Adipocyte (in vitro differentiated cells): Measurements from ENCODE around the gene MGMT.

Experiments used
- DNase-seq: peaks from one replicate; pipeline ENCODE4 v3.0.0-alpha.2; 2015; ENCODE audit warnings: low read depth
- H3K27me3 ChIP-seq: replicated peaks from 2 replicates; pipeline ENCODE4 v1.7.0; 2013; ENCODE audit warnings: mild to moderate bottlenecking, low read length, moderate library complexity; ENCODE audit not compliant: control insufficient read depth, insufficient read depth
- H3K36me3 ChIP-seq: 2 replicates; pipeline ENCODE4 v1.7.0; 2013; ENCODE audit warnings: low read length, mild to moderate bottlenecking, moderate library complexity; ENCODE audit not compliant: control insufficient read depth, insufficient read depth, severe bottlenecking
- H3K4me1 ChIP-seq: 2 replicates; pipeline ENCODE4 v1.7.0; 2013; ENCODE audit warnings: mild to moderate bottlenecking, low read length, moderate library complexity; ENCODE audit not compliant: control insufficient read depth, insufficient read depth
- H3K4me3 ChIP-seq: 2 replicates; pipeline ENCODE4 v1.7.0; 2013; ENCODE audit warnings: mild to moderate bottlenecking, low read length, moderate library complexity
- H3K9ac ChIP-seq: 2 replicates; pipeline ENCODE4 v1.7.0; 2013; ENCODE audit warnings: mild to moderate bottlenecking, low read length, moderate library complexity
- H3K9me3 ChIP-seq: 2 replicates; pipeline ENCODE4 v1.7.0; 2013; ENCODE audit warnings: mild to moderate bottlenecking, low read length, moderate library complexity; ENCODE audit not compliant: control insufficient read depth

The MGMT gene

GRCh38 chr10:129440722-129441316 lies 26.2 kb upstream of the MGMT start:
- Histone ChIP-seq H3K9me3 (peaks cover 5% of the 10 kb centered on the region), H3K4me3 (no peak overlapping the region), H3K4me1 (no peaks in the 10 kb centered on the region), H3K9ac (no peak overlapping the region), H3K27me3 (peaks cover 4% of the 10 kb centered on the region), H3K36me3 (no peaks in the 10 kb centered on the region)
- DNase-seq: no peak

DNA sequence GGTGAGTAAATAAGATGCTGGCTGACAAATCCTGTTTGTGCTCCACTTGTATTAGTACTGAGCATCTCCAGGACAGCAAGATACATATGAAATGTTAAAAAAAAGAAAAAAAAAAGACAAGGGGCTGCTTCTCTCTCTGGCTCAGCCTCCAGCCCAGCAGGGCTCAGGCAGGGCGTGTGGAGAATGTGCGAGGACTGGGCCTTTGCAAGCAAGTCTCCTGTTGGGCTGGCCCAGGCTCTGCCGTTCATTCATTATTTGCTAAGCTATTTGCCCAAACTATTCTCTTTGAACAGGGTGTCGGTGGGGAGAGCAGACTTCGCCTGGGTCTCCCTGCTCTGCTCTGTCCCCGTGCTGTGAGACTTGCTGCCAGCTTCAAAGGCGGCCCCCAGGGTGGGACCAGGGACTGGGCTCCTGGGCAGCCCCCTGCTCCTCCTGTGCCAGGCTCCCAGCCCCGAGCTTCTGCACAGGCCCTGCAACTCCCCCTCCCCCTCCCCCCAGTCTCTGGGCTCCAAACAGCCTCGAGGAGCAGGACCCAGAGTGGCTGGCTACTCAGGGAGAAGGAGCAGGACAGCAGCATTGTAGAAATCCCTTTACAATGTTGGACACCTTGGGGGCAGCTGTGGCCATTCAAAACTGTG lies 25.6 kb upstream of the MGMT start:
- Histone ChIP-seq H3K4me1 (no peaks in the 10 kb centered on the region), H3K4me3 (no peak overlapping the region), H3K9me3 (peaks cover 2% of the 10 kb centered on the region), H3K27me3 (peaks cover 4% of the 10 kb centered on the region), H3K36me3 (no peaks in the 10 kb centered on the region), H3K9ac (no peak overlapping the region)
- DNase-seq: no peak

DNA sequence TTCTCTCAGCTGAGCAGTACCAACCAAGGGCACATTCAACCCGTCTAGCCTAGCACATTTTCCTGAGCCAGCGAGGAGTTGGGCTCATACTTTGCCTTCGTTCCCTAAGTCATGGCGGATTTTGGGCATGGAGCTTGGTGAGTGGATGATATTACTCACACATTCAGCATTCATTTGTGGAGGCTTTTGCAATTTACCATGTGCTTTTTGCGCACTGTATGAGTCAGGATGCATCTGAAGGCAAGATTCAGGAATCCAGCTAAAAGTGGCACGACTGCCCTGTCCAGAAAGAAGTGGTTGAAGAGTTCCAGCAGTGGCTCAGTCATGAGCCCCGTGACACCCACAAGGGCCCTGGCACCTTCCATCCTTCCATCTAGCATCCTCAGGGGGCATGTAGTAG lies 24.2 kb upstream of the MGMT start:
- no peaks in the 10 kb centered on the region for H3K36me3 ChIP-seq
- H3K9me3 ChIP-seq: no peaks in the 10 kb centered on the region
- H3K9ac ChIP-seq: no peak overlapping the region
- no peak overlapping the region for H3K4me3 ChIP-seq
- no peaks in the 10 kb centered on the region for H3K4me1 ChIP-seq
- no peak for DNase-seq
- H3K27me3 ChIP-seq: peaks cover under 1% of the 10 kb centered on the region

GRCh38 chr10:129444359-129444758 lies 22.7 kb upstream of the MGMT start:
- no peak overlapping the region for H3K9ac ChIP-seq

DNA sequence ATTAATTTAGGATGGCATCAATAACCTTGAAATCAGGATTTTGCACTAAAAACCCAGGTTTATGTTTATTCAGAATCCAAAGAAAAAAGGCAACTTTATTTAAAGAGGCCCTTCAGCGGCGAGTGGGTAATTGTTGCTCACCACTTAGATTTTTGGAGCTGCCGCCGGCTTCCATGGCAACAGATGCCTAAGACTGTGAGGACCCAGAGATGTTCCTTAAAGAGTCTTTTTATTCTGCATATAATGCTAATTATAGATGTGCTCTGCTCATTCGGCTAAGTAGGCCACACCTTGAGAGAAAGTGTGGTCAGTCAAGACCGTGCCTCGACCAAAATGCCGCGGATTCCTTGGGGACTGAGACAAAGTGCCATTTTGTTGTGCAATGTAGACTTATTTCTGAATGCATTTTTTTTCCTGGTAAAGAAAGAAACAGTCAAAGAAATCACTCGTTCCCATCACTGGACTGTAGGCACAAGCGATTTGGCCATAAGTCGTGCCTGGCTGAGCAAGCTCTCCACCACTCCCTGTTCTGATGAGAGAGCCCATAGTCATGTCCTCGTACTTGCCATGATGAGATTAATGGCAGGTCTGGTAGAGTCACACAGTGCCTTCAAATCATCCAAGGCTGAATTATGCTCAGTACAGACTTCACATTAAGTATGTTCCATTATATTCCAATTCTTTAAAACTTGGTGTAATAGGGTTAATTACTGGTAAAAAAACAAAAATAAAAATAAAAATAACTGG lies 21.4 kb upstream of the MGMT start:
- Histone ChIP-seq H3K9me3 (no peaks in the 10 kb centered on the region), H3K27me3 (no peaks in the 10 kb centered on the region), H3K4me3 (no peak overlapping the region), H3K9ac (no peak overlapping the region), H3K4me1 (no peaks in the 10 kb centered on the region), H3K36me3 (no peaks in the 10 kb centered on the region)
- DNase-seq: no peak

More at GRCh38 chr10:129444359-129444758, 22.7 kb upstream of the MGMT start:
- Histone ChIP-seq H3K4me1 (no peaks in the 10 kb centered on the region), H3K9me3 (no peaks in the 10 kb centered on the region), H3K27me3 (no peaks in the 10 kb centered on the region), H3K36me3 (no peaks in the 10 kb centered on the region), H3K4me3 (no peak overlapping the region)
- no peak for DNase-seq

DNA sequence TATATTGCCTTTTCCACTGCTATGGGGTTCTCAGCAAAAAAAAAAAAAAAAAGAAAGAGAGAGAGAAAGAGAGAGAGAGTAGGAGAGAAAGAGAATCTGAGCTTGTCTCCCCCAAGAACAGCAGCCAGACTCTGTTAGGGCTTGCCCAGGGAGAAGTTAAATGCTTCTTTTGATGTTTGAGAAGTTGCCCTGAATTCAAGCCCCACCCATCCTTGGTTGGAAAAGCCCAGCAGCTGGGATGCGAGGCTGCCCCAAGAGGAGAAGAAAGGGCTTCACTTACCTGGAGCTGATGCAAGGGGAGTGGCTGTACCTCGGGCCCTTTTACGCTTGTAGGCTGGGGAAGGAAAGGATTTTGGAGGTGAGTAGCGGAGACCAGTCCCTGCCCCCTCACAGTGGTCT lies 20.9 kb upstream of the MGMT start:
- H3K27me3 ChIP-seq: no peaks in the 10 kb centered on the region

GRCh38 chr10:129447486-129447885 lies 19.6 kb upstream of the MGMT start:
- H3K4me1 ChIP-seq: no peaks in the 10 kb centered on the region
- H3K9me3 ChIP-seq: peaks cover 1% of the 10 kb centered on the region
- DNase-seq: no peak
- H3K4me3 ChIP-seq: no peak overlapping the region
- no peaks in the 10 kb centered on the region for H3K27me3 ChIP-seq
- no peak overlapping the region for H3K9ac ChIP-seq
- no peaks in the 10 kb centered on the region for H3K36me3 ChIP-seq

More for the DNA sequence above, 20.9 kb upstream of the MGMT start:
- H3K36me3 ChIP-seq: no peaks in the 10 kb centered on the region
- H3K9ac ChIP-seq: no peak overlapping the region
- no peaks in the 10 kb centered on the region for H3K4me1 ChIP-seq
- H3K4me3 ChIP-seq: no peak overlapping the region
- H3K9me3 ChIP-seq: no peaks in the 10 kb centered on the region
- no peak for DNase-seq

DNA sequence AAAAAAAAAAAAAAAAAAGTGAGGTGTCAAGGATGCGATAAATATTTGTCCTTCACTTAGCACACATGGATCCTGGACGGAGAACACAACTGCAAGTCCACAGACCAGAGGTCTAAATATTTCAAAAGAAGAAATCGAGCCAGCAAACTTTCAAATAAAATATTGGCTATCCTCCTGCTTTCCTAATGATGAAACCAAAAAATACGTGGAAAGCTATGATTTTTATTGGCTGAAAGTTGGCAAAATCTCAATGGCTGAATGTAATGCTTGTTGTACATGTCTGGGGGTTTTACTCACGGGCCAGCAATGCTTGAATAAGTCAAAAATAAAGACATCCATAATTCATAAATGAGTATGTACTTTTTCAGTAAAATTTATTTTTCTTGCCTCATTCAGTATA lies 19.0 kb upstream of the MGMT start:
- no peak overlapping the region for H3K9ac ChIP-seq
- DNase-seq: no peak
- H3K36me3 ChIP-seq: no peaks in the 10 kb centered on the region
- H3K4me1 ChIP-seq: no peaks in the 10 kb centered on the region
- no peaks in the 10 kb centered on the region for H3K27me3 ChIP-seq
- H3K9me3 ChIP-seq: peaks cover 3% of the 10 kb centered on the region
- no peak overlapping the region for H3K4me3 ChIP-seq

DNA sequence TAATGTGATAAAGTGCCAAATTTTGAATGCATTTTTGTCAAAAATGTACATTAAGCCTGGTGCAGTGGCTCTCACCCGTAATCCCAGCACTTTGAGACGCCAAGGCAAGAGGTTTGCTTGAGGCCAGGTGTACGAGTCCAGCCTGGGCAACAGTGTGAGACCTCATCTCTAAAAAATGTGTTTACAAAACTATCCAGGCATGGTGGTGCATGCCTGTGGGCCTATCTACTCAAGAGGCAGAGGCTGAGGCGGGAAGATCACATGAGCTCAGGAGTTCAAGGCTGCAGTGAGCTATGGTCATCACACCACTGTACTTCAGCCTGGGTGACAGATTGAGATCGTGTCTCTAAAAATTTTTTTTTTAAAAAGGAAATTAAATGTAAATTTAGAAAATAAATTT lies 18.5 kb upstream of the MGMT start:
- peaks cover 3% of the 10 kb centered on the region for H3K9me3 ChIP-seq

DNA sequence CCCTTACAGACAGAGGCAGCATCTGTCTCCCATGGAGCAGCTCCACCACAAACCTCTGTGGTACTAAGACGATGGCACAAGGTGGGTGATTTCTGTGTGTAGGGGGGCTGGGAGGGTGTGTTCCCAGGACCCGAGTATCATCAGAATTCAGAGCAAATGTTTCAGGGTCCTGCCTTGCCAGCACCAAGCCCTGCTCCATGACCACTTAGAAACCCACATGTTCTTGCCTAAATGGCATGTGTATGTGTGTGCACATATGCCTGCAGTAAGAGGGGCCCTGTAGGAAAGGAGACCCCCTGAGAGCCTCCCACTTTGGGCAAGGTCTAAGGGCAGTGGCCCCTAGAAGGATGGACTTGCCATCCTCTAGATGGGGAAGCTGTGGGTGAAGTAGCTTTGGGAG lies 17.1 kb upstream of the MGMT start:
- Histone ChIP-seq H3K36me3 (no peaks in the 10 kb centered on the region), H3K9ac (no peak overlapping the region)
- DNase-seq: no peak

More for the DNA sequence above, 18.5 kb upstream of the MGMT start:
- Histone ChIP-seq H3K4me3 (no peak overlapping the region), H3K4me1 (no peaks in the 10 kb centered on the region), H3K9ac (no peak overlapping the region), H3K36me3 (no peaks in the 10 kb centered on the region), H3K27me3 (no peaks in the 10 kb centered on the region)
- no peak for DNase-seq

DNA sequence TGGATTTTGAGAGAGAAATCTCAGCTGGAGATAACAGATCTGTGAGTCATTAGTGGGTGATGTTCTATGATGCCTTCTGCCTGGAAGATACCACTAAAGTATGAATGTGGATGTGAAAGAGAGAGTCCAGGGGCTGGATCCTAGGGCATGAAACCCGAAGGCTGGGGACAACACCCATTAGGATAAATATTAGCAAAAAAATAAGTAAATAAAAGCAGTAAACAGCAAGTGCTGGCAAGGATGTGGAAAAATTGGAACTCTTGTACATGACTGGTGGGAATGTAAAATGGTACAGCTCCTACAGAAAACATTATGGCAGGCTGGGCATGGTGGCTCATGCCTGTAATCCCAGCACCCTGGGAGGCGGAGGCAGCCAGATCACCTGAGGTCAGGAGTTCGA lies 16.6 kb upstream of the MGMT start:
- no peak for DNase-seq
- Histone ChIP-seq H3K4me3 (no peak overlapping the region), H3K9me3 (peaks cover 3% of the 10 kb centered on the region), H3K4me1 (no peaks in the 10 kb centered on the region), H3K27me3 (no peaks in the 10 kb centered on the region), H3K36me3 (no peaks in the 10 kb centered on the region), H3K9ac (no peak overlapping the region)

More for the DNA sequence above, 17.1 kb upstream of the MGMT start:
- Histone ChIP-seq H3K27me3 (no peaks in the 10 kb centered on the region), H3K9me3 (peaks cover 3% of the 10 kb centered on the region), H3K4me1 (no peaks in the 10 kb centered on the region), H3K4me3 (no peak overlapping the region)
